Gastrocnemius medialis (tissue), 4 donors: Measurements from ENCODE around the gene FGA. TPM values are rescaled to one million over a fixed set of nuclear protein-coding genes. Genes with fewer than 3 reads are reported as not detected.
"Not testable (repeated sequence)": the region's sequence is repeated elsewhere in the genome, so short reads cannot be mapped to it uniquely, and the experiment has no call there.

Experiments used
- ATAC-seq, 2 donors: fragments of 150-250 bp; one replicate each; pipeline ENCODE4 v1.9.1; 2016
- DNase-seq, 2 donors: peaks; one replicate each; pipeline ENCODE4 v3.0.0-alpha.2; 2019
- H3K27ac ChIP-seq, 4 donors: fragments of 200-600 bp; sonication (generic); 1 replicate in 1 of 4; 2 replicates in 3 of 4; pipeline ENCODE4 v1.5.1; 2016 to 2018; ENCODE audit warnings: mild to moderate bottlenecking in 2 of 4, moderate library complexity in 1 of 4
- H3K27me3 ChIP-seq, 3 donors: fragments of 200-600 bp; sonication (generic) in 2 of 3; 1 replicate in 1 of 3; 2 replicates in 2 of 3; pipeline versions ENCODE4 v1.5.1 to v1.6.0; 2016 to 2019; ENCODE audit warnings: mild to moderate bottlenecking in 1 of 3, moderate library complexity in 1 of 3
- H3K36me3 ChIP-seq, 2 donors: fragments of 200-600 bp; sonication (generic) in 1 of 2; one replicate each; pipeline ENCODE4 v1.5.1; 2017 to 2018
- H3K4me1 ChIP-seq, 2 donors: fragments of 200-600 bp; sonication (generic) in 1 of 2; one replicate each; pipeline ENCODE4 v1.5.1; 2016 to 2017; ENCODE audit warnings: mild to moderate bottlenecking in 2 of 2
- H3K4me3 ChIP-seq, 4 donors: fragments of 200-600 bp; sonication (generic) in 3 of 4; 1 replicate in 1 of 4; 2 replicates in 3 of 4; pipeline ENCODE4 v1.5.1; 2016 to 2019; ENCODE audit warnings: mild to moderate bottlenecking in 2 of 4
- H3K9me3 ChIP-seq, 3 donors: fragments of 200-600 bp; sonication (generic) in 2 of 3; 1 replicate in 1 of 3; 2 replicates in 2 of 3; pipeline ENCODE4 v1.5.1; 2016 to 2019
- POLR2A ChIP-seq, 2 donors: fragments of 450-650 bp; IDR thresholded peaks; one replicate each; pipeline ENCODE4 v1.6.1; 2017; ENCODE audit warnings: antibody characterized with exemption in 2 of 2, mild to moderate bottlenecking in 2 of 2, moderate library complexity in 2 of 2
- in situ Hi-C, 4 donors: fragments of 200-750 bp; cut with MboI; loops; one replicate each; pipeline versions ENCODE4 v1.15.0 to v1.8.0; 2017; ENCODE audit warnings: low sequenced_read_pairs in 4 of 4
- intact Hi-C: fragments of 100-400 bp; cut with DNase I; formaldehyde crosslinking; loops from one replicate; pipeline ENCODE4 v1.15.1; 2023; ENCODE audit warnings: low total_unique reads
- total RNA-seq, 4 donors: library from RNA; depleted of rRNA; stranded (reverse); fragments of >200 nt; gene quantifications; one replicate each; pipeline versions ENCODE4 v1.1.0 to v1.2.3, GENCODE V29; 2016
- TF ChIP-seq, protein P1 (sequence below), 5 experiments: fragments of 450-650 bp in 3 of 5; fragments of 200-600 bp in 2 of 5; sonication (generic) in 2 of 5; IDR thresholded peaks in 4 of 5; conservative IDR thresholded peaks in 1 of 5; 1 replicate in 4 of 5; 2 replicates in 1 of 5; pipeline ENCODE4 v1.5.1; 2016 to 2019; ENCODE audit warnings: antibody characterized with exemption in 5 of 5, mild to moderate bottlenecking in 3 of 5, moderate library complexity in 3 of 5

The FGA gene
- total RNA-seq, 4 donors from 2014 or later = 22.2 to 49.0 TPM; not detected in 2

DNA sequence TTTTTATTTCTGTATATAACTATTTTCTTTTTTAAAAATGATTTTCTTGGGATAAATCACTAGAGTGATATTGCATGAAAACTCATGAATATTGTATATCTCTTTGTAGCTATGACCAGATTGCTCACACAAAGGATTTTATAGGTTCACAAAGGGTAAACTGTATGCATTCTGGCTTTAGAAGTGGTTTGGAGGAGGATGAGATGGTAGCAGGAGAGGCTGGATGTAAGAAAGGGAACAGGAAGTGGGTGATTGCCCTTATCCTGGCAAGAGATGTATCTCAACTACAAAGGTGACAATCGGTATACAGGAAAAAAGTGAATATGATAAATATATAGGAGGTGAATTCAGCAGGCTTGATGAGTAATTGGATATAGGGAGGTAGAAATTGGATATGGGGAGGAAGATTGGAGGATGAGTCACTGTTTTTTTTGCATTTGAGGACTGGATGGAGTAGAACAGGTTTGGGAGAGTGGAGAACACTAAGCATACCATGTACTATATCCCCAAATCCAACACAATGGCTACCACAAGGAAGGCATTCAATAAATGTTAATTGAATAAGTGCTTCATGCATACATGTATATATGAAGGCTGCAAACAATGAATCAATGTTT lies 12.0 kb upstream of the FGA start:
- DNase-seq = no peak
- H3K4me3 ChIP-seq = no peak overlapping the region
- intact Hi-C loops = no loop called here

DNA sequence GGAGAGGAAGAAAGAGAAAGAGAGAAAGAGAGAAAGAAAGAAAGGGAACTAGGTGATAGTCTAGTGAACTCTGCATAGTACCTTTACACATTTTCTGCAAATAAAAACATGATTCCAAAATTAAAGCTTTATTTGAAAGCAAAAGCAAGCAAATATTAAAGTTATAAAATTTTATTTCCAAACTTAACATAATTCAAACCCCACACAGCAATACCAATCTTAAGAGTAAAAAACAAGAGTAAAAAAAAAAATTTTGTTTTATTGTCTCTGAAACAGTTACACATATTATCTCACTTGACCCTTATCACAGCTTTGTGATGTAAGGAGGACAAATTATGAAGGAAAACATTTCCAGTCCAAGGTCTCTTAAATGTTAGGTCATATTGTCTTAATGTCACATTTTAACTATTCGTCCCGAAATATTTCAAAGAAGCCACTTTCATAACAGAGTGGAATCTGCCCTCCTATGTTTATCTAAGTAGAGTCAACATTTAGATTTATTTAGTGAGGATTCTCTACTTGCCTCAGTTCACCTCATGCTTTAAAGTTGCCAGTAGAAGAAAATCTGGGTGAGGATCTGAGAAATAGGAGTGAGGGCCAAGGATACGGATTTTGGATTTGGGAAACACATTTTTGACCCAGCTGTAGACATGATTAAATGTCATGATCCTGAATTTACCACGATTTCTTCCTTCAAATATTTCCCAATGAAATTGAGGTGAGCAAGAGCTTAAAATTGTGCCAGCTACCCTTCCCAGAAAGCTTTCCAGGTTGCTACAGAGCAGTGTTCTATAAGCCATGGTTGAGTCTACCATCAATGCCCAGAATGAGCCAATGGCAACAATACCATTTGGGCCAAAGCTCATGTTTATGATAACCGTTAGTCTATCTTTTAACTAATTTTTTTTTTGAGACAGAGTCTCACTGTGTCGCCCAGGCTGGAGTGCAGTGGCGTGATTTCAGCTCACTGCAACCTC lies 7.5 kb upstream of the FGA start:
- no peak for DNase-seq
- no peak for ATAC-seq
- H3K9me3 ChIP-seq = no peaks in the 10 kb centered on the region
- no peaks in the 10 kb centered on the region for H3K4me1 ChIP-seq
- H3K27ac ChIP-seq = no peak overlapping the region
- TF ChIP-seq, protein P1, sequence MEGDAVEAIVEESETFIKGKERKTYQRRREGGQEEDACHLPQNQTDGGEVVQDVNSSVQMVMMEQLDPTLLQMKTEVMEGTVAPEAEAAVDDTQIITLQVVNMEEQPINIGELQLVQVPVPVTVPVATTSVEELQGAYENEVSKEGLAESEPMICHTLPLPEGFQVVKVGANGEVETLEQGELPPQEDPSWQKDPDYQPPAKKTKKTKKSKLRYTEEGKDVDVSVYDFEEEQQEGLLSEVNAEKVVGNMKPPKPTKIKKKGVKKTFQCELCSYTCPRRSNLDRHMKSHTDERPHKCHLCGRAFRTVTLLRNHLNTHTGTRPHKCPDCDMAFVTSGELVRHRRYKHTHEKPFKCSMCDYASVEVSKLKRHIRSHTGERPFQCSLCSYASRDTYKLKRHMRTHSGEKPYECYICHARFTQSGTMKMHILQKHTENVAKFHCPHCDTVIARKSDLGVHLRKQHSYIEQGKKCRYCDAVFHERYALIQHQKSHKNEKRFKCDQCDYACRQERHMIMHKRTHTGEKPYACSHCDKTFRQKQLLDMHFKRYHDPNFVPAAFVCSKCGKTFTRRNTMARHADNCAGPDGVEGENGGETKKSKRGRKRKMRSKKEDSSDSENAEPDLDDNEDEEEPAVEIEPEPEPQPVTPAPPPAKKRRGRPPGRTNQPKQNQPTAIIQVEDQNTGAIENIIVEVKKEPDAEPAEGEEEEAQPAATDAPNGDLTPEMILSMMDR (IDR thresholded peaks at IDR 0.05 in 4 of 5, conservative IDR thresholded peaks at IDR 0.05 in 1 of 5) = no peak
- TF ChIP-seq POLR2A (IDR thresholded peaks at IDR 0.05) = no peak
- H3K27me3 ChIP-seq = no peaks in the 10 kb centered on the region
- intact Hi-C loops (no loop called here), in situ Hi-C loops (no loop called here)
- no peak overlapping the region for H3K4me3 ChIP-seq
- no peaks in the 10 kb centered on the region for H3K36me3 ChIP-seq

More for the DNA sequence above, 12.0 kb upstream of the FGA start:
- Histone ChIP-seq H3K9me3 (no peaks in the 10 kb centered on the region), H3K36me3 (no peaks in the 10 kb centered on the region), H3K27me3 (no peaks in the 10 kb centered on the region), H3K4me1 (no peaks in the 10 kb centered on the region), H3K27ac (no peak overlapping the region)
- no peak for ATAC-seq
- in situ Hi-C loops = no loop called here
- no peak for TF ChIP-seq POLR2A (IDR thresholded peaks at IDR 0.05)
- TF ChIP-seq, protein P1 (IDR thresholded peaks at IDR 0.05 in 4 of 5, conservative IDR thresholded peaks at IDR 0.05 in 1 of 5) = no peak

DNA sequence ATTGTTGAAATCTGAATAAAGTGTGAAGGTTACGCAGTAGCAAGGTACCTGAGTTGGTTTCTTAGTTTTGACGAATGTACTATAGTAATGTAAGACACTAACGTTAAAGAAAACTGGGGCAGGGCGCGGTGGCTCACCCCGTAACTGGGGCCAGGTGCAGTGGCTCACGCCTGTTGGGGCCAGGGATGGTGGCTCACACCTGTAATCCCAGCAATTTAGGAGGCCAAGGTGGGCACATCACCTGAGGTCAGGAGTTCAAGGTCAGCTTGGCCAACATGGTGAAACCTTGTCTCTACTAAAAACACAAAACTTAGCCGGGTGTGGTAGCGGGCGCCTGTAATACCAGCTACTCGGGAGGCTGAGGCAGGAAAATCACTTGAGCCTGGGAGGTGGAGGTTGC lies 6.7 kb upstream of the FGA start:
- H3K4me3 ChIP-seq, in situ Hi-C loops, ATAC-seq, intact Hi-C loops, H3K27ac ChIP-seq, H3K9me3 ChIP-seq, H3K4me1 ChIP-seq, DNase-seq, H3K36me3 ChIP-seq, H3K27me3 ChIP-seq: not testable (repeated sequence)

DNA sequence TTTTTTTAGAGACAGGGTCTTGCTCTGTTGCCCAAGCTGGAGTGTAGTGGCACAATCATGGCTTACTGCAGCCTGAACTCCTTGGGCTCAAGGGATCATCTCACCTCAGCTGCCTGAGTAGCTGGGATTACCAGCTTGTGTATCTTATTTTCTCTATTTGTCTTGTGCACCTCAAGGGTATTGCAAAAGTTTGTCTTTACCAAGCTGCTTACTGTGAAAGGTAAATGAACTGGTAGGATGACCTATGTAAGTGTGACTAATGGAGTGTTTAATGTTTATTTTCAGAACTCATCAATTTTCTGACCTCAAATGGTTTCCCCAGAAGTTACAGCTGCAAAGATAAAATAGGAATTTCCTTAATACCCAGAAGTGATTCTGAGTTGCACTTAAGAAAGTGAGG lies 5.3 kb upstream of the FGA start:
- no peak overlapping the region for H3K4me3 ChIP-seq
- DNase-seq = no peak
- H3K36me3 ChIP-seq = no peaks in the 10 kb centered on the region
- no peak for ATAC-seq
- no peaks in the 10 kb centered on the region for H3K9me3 ChIP-seq
- TF ChIP-seq, protein P1 (IDR thresholded peaks at IDR 0.05 in 4 of 5, conservative IDR thresholded peaks at IDR 0.05 in 1 of 5) = no peak
- TF ChIP-seq POLR2A (IDR thresholded peaks at IDR 0.05) = no peak
- intact Hi-C loops = no loop called here
- in situ Hi-C loops = no loop called here
- no peak overlapping the region for H3K27ac ChIP-seq
- H3K4me1 ChIP-seq = no peaks in the 10 kb centered on the region
- H3K27me3 ChIP-seq = no peaks in the 10 kb centered on the region

DNA sequence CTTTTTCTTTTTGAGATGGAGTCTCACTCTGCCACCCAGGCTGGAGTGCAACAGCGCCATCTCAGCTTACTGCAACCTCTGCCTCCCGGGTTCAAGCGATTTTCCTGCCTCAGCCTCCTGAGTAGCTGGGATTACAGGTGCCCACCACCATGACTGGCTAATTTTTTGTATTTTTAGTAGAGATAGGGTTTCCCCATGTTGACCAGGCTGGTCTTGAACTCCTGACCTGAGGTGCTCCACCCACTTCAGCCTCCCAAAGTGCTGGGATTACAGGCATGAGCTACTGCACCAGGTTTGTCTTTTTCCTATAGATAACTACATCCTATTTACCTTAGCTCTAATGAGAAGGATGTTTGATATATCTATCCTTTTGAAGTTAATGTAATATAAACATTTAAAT lies 3.8 kb upstream of the FGA start:
- in situ Hi-C loops = not testable (repeated sequence)

More for the DNA sequence above, 3.8 kb upstream of the FGA start:
- H3K27ac ChIP-seq, H3K4me1 ChIP-seq, H3K36me3 ChIP-seq, H3K4me3 ChIP-seq, DNase-seq, H3K9me3 ChIP-seq, intact Hi-C loops, ATAC-seq, H3K27me3 ChIP-seq: not testable (repeated sequence)
